Urothelium cell line (cell line): Measurements from ENCODE around the gene CACNA1I.
A peak's percentile ranks its signal among the peaks of the same experiment; 100 is the strongest.
"Not testable (repeated sequence)": the region's sequence is repeated elsewhere in the genome, so short reads cannot be mapped to it uniquely, and the experiment has no call there.

Source experiments
- DNase-seq: peaks from one replicate; pipeline ENCODE4 v3.0.0; 2011; ENCODE audit warnings: low spot score, mixed read lengths
- FAIRE-seq: peaks from 2 replicates; lab custom pipeline; 2011; peaks lifted over from hg19 to GRCh38; lab: Jason Lieb, UNC

Gene CACNA1I

GRCh38 chr22:39731481-39731880 is 160.9 kb downstream of the CACNA1I start:
- peak; percentile 52 for FAIRE-seq
- DNase-seq = no peak

- no peak for FAIRE-seq
- no peak for DNase-seq
Observed at GRCh38 chr22:39731881-39732555, 161.5 kb downstream of the CACNA1I start.

- DNase-seq (no peak), FAIRE-seq (no peak)
Observed at GRCh38 chr22:39732625-39733024, 162.1 kb downstream of the CACNA1I start.

DNA sequence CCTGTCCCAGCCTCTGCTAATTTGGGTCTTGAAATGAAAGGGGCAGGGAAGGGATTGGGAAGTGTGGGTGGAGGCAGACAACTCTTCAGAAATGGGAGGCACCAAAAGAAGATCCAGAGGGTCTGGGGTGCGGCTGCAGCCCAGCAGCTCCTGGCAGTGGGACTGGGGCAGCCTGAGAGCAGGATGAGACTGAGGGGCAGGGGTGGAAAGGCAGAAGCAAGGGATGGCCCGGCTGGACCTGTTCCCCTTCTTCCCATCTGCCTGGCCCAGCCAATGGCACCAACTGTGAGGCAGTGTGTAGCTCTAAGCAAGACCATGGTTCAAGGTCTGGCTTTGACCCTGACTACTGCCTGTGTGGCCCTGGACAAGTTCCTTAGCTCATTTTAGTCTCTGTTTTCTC is 162.6 kb downstream of the CACNA1I start:
- no peak for FAIRE-seq

DNA sequence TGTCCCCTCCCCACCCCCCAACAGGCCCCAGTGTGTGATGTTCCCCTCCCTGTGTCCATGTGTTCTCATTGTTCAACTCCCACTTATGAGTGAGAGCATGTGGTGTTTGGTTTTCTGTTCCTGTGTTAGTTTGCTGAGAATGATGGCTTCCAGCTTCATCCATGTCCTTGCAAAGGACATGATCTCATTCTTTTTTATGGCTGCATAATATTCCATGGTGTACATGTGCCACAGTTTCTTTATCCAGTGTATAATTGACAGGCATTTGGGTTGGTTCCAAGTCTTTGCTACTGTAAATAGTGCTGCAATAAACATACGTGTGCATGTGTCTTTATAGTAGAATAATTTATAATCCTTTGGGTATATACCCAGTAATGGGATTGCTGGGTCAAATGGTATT is 163.5 kb downstream of the CACNA1I start:
- DNase-seq, FAIRE-seq: not testable (repeated sequence)

More for the DNA sequence above, 162.6 kb downstream of the CACNA1I start:
- DNase-seq = no peak

DNA sequence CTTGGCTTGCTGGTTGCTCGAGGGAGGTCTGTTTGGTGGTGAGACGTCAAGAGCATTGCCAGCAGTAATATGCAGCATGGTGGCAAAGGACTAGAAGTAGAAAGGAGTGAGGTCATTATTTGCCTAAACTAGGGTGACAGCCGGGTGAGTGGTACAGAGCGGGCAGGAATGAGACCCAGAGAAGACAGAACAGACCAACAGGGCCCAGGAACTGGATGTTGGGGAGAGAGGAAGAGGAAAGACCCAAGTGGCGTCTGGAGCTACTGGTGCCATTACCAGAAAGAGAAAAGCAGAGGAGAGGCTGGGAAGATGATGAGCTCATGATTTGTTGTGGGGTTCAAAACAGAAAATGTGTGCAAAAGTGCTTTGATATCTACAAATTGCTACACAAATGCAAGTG is 164.3 kb downstream of the CACNA1I start:
- DNase-seq (no peak), FAIRE-seq (no peak)

DNA sequence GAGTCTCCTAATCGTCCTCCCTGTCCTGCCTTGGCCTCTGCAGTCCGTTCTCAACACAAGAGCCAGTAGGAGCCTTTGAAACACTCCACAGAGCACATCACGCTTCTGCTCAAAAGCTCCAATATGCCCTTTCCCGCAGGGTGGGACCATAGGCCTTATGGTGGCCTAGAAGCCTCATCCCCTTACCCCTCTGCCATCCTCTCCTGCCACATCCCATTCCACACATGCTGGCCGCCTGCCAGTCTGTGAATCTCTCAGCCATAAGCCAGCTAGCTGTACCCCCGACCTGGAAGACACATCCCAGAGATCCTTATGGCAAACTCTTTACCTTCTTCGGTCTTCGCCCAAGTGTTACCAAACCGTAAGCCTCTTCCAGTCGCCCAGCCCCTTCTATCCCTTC is 165.2 kb downstream of the CACNA1I start:
- FAIRE-seq (no peak), DNase-seq (no peak)

DNA sequence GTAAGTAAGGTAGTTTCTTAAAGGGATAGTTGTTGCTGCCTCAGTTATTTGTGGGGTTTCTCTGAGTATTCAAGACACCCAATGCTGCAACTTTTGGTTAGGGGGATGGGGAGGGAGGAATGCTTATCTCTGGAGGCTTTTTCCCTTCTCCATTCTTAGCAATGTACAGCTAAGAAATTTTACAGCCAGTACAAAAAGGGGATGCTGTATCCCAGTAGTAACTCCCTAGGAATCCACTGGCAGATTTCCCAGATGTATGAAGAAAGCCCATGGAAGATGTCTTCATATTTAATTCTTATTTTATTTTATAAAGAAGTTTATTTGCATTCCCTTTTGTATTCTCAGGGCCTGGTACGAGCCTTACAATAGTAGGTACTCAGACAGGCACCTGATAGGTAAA is 168.2 kb downstream of the CACNA1I start:
- FAIRE-seq (no peak), DNase-seq (no peak)
